ENCODE measurements around the gene MFGE8.

MFGE8 gene

GRCh38 chr15:88871313-88871712, 41.9 kb downstream of the MFGE8 start:
- DNase-seq, result no peak

DNA sequence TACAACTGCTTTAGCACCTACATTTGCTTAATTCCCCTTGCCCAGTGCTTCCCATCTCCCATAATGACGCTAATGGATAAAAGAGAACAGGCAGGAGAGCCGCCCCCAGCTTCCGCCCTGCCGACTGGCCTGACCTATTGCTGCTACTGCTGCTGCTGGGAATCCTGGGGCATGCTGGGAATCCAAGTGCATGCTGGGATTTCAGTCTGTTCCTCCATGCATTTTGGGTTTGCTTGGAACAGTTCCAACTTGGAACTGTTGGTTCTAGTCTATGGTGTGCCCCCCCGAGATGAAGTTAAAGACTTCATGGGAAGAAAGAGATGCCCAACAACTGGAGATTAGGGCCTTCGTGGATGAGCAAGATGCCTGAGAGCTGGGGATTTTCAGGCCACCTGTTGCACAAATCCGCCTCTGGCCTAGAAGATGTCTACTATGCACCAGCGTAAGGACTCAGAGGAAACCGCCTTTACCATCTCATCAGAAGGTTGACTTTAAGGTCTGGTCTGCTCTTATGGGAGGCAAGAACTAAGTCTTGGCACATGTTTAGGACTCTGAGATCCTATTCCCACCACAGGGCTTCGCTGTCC, 46.8 kb downstream of the MFGE8 start:
- no peak for DNase-seq

GRCh38 chr15:88865498-88866099, 47.6 kb downstream of the MFGE8 start:
- DNase-seq, result no peak

- DNase-seq, result no peak
Observed at GRCh38 chr15:88864861-88865497, 48.2 kb downstream of the MFGE8 start.

- no peak for DNase-seq
Observed at GRCh38 chr15:88863412-88863811, 49.8 kb downstream of the MFGE8 start.

DNA sequence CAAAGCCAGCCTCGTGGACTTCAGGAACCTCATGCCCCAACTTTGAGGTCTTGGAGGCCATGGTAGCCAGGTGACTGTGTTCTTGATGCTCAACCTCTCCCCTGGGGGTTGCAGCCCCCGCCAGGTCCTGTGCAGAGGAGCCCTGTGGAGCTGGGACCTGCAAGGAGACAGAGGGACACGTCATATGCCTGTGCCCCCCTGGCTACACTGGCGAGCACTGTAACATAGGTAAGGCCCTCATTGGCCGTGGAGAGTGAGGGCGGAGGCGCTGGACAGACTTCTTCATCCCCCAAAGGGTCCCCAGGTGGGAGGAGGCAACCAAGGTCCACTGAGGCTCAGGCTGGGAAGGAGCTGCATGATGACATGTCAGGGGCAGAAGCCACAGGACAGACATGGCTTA, 53.0 kb downstream of the MFGE8 start:
- no peak for DNase-seq

GRCh38 chr15:88859550-88859949, 53.6 kb downstream of the MFGE8 start:
- no peak for DNase-seq

- DNase-seq, result no peak
Observed at GRCh38 chr15:88858934-88859333, 54.2 kb downstream of the MFGE8 start.

DNA sequence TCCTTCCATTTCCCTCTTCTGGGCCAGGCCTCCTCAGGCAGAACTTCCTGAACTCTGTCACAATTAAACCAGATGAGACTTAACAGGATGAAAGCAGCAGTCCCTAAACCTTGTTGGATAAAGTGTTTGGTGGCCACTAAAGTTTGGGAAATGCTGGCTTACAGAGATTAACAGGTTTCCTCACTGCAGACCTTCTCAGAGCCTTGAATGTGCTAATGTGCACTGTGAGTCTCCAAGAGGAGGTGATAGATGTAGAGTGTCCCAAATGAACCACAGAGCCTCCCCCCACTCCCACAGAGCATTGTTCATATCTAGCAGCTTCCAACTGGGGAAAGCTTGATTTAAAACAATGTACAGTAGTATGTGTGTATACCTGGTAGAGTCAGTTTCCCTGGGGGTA, 60.7 kb downstream of the MFGE8 start:
- DNase-seq, result no peak

GRCh38 chr15:88849376-88850072, 63.7 kb downstream of the MFGE8 start:
- no peak for DNase-seq

All from activated T-cell treated with anti-CD3 and anti-CD28 coated beads for 4 hours (primary cell).